Measurements from ENCODE around the gene KCNG2.

DNA sequence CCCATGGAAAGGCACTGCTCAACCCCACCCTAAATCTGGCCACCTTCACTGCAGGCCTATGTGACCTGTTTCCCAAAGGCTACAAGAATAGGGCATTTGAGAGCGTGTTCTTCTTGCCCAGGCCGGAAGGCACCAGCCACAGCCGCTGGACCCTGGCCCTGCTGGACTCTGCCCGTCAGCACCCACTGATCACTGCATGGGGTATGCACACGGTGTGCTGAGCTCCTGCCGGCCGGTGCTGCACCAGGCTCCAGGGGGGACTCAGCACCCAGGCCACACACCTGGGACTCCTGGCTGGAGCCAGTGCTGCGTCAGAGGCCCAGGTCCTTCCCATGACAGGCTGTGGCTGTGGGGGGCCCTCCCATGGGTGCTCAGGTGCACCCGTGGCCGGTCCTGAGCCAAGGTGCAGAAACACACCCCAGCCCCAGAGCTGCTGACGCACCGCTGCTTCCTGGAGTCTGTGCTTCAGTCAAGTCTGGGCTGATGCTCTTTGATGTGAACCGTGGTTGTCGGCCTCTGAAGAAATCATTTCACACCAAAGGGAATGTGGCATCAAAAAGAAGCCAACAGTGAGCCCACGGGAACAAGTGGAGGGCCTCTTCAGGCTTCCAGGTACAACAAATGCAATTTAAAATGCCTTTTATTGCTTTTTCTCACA is 6.5 kb downstream of the KCNG2 start:
- TF ChIP-seq EP300 (conservative IDR thresholded peaks at IDR 0.05; ENCODE audit: poor library complexity, severe bottlenecking) (no peak), POLR2AphosphoS5 (IDR thresholded peaks at IDR 0.05) (no peak), EZH2 (IDR thresholded peaks at IDR 0.05; ENCODE audit: borderline replicate concordance, insufficient read depth, low read length, poor library complexity, severe bottlenecking) (no peak), RAD21 (conservative IDR thresholded peaks at IDR 0.05) (no peak), SMC3 (conservative IDR thresholded peaks at IDR 0.05; ENCODE audit: poor library complexity) (no peak), TAF1 (IDR thresholded peaks at IDR 0.05; ENCODE audit: low read depth) (no peak), MXI1 (conservative IDR thresholded peaks at IDR 0.05; ENCODE audit: poor library complexity, severe bottlenecking) (no peak)
- TF ChIP-seq, protein P1, sequence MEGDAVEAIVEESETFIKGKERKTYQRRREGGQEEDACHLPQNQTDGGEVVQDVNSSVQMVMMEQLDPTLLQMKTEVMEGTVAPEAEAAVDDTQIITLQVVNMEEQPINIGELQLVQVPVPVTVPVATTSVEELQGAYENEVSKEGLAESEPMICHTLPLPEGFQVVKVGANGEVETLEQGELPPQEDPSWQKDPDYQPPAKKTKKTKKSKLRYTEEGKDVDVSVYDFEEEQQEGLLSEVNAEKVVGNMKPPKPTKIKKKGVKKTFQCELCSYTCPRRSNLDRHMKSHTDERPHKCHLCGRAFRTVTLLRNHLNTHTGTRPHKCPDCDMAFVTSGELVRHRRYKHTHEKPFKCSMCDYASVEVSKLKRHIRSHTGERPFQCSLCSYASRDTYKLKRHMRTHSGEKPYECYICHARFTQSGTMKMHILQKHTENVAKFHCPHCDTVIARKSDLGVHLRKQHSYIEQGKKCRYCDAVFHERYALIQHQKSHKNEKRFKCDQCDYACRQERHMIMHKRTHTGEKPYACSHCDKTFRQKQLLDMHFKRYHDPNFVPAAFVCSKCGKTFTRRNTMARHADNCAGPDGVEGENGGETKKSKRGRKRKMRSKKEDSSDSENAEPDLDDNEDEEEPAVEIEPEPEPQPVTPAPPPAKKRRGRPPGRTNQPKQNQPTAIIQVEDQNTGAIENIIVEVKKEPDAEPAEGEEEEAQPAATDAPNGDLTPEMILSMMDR (IDR thresholded peaks at IDR 0.05; ENCODE audit: poor library complexity, severe bottlenecking), result no peak
- TF ChIP-seq, protein P2, sequence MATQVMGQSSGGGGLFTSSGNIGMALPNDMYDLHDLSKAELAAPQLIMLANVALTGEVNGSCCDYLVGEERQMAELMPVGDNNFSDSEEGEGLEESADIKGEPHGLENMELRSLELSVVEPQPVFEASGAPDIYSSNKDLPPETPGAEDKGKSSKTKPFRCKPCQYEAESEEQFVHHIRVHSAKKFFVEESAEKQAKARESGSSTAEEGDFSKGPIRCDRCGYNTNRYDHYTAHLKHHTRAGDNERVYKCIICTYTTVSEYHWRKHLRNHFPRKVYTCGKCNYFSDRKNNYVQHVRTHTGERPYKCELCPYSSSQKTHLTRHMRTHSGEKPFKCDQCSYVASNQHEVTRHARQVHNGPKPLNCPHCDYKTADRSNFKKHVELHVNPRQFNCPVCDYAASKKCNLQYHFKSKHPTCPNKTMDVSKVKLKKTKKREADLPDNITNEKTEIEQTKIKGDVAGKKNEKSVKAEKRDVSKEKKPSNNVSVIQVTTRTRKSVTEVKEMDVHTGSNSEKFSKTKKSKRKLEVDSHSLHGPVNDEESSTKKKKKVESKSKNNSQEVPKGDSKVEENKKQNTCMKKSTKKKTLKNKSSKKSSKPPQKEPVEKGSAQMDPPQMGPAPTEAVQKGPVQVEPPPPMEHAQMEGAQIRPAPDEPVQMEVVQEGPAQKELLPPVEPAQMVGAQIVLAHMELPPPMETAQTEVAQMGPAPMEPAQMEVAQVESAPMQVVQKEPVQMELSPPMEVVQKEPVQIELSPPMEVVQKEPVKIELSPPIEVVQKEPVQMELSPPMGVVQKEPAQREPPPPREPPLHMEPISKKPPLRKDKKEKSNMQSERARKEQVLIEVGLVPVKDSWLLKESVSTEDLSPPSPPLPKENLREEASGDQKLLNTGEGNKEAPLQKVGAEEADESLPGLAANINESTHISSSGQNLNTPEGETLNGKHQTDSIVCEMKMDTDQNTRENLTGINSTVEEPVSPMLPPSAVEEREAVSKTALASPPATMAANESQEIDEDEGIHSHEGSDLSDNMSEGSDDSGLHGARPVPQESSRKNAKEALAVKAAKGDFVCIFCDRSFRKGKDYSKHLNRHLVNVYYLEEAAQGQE (IDR thresholded peaks at IDR 0.05; ENCODE audit: borderline replicate concordance), result no peak
